HepG2 (cell line): Measurements from ENCODE around the gene ALDH1A1. TPM values are rescaled to one million over a fixed set of nuclear protein-coding genes. Genes with fewer than 3 reads are reported as not detected.

Experiments
- CHD4 ChIP-seq: fragments of 200-600 bp; sonication (generic); IDR thresholded peaks from 2 replicates; pipeline ENCODE4 v1.7.0; 2017; ENCODE audit warnings: mild to moderate bottlenecking, low read length, borderline replicate concordance
- CREB1 ChIP-seq, 2 experiments: fragments of 450-650 bp in 1 of 2; IDR thresholded peaks; 2 replicates each; pipeline ENCODE4 v1.6.1; 2016 to 2017; ENCODE audit warnings: control low read depth in 1 of 2, mild to moderate bottlenecking in 1 of 2, missing compliant biosample characterization in 1 of 2, missing genetic modification characterization in 1 of 2
- EEA1 ChIP-seq: sonication (generic); formaldehyde crosslinking; IDR thresholded peaks from 2 replicates; pipeline ENCODE4 v1.5.1; 2020; ENCODE audit warnings: mild to moderate bottlenecking, missing genetic modification reagents, borderline replicate concordance
- GTF3A ChIP-seq: sonication (generic); formaldehyde crosslinking; conservative IDR thresholded peaks from 2 replicates; pipeline ENCODE4 v1.4.0; 2020; ENCODE audit warnings: mild to moderate bottlenecking, missing genetic modification reagents
- IKZF4 ChIP-seq: sonication (generic); formaldehyde crosslinking; IDR thresholded peaks from 2 replicates; pipeline ENCODE4 v1.5.1; 2020; ENCODE audit warnings: borderline replicate concordance, mild to moderate bottlenecking, low read depth, missing genetic modification reagents; ENCODE audit errors: not compliant biosample characterization
- KAT8 ChIP-seq: IDR thresholded peaks from 2 replicates; pipeline ENCODE4 v1.6.1; 2016; ENCODE audit warnings: missing genetic modification reagents, missing compliant biosample characterization
- MTF1 ChIP-seq: sonication (generic); formaldehyde crosslinking; IDR thresholded peaks from 2 replicates; pipeline ENCODE4 v1.5.0; 2020; ENCODE audit warnings: missing genetic modification reagents
- NFKBIZ ChIP-seq: IDR thresholded peaks from 2 replicates; pipeline ENCODE4 v1.6.1; 2018; ENCODE audit warnings: missing genetic modification reagents, missing compliant biosample characterization
- PHF20 ChIP-seq: sonication (generic); formaldehyde crosslinking; IDR thresholded peaks from 2 replicates; pipeline ENCODE4 v1.5.0; 2020; ENCODE audit warnings: mild to moderate bottlenecking, missing genetic modification reagents
- RBM39 ChIP-seq: fragments of 200-400 bp; formaldehyde crosslinking; IDR thresholded peaks from one replicate; pipeline ENCODE4 v1.6.1; 2018; ENCODE audit warnings: antibody characterized with exemption, mild to moderate bottlenecking, low read depth, low read length; ENCODE audit not compliant: poor library complexity, severe bottlenecking
- STAT5B ChIP-seq: sonication (generic); formaldehyde crosslinking; IDR thresholded peaks from 2 replicates; pipeline ENCODE4 v1.4.0; 2020; ENCODE audit warnings: missing genetic modification reagents
- ZMYM4 ChIP-seq: sonication (generic); formaldehyde crosslinking; IDR thresholded peaks from 2 replicates; pipeline ENCODE4 v1.8.1; 2023; ENCODE audit warnings: mild to moderate bottlenecking, missing genetic modification reagents
- ZNF34 ChIP-seq: sonication (generic); formaldehyde crosslinking; IDR thresholded peaks from 2 replicates; pipeline ENCODE4 v1.4.0; 2020; ENCODE audit warnings: mild to moderate bottlenecking, missing genetic modification reagents, borderline replicate concordance
- ZNF570 ChIP-seq: sonication (generic); formaldehyde crosslinking; IDR thresholded peaks from 2 replicates; pipeline ENCODE4 v1.4.0; 2020; ENCODE audit warnings: mild to moderate bottlenecking, missing genetic modification reagents, borderline replicate concordance
- ZNF598 ChIP-seq: sonication (generic); formaldehyde crosslinking; IDR thresholded peaks from 2 replicates; pipeline ENCODE4 v1.5.1; 2020; ENCODE audit warnings: mild to moderate bottlenecking, missing genetic modification reagents, borderline replicate concordance
- ZNF816 ChIP-seq: sonication (generic); formaldehyde crosslinking; IDR thresholded peaks from 2 replicates; pipeline ENCODE4 v1.8.0; 2022; ENCODE audit warnings: missing genetic modification reagents, mild to moderate bottlenecking, borderline replicate concordance
- polyA plus RNA-seq, 8 experiments: library from polyadenylated mRNA; depleted of rRNA in 3 of 8; stranded (reverse) in 7 of 8; unstranded in 1 of 8; fragments of >200 nt; fragmentation: Illumina TruSeq in 4 of 8; extraction: Trizol in 4 of 8; gene quantifications; 2 replicates each; pipeline versions ENCODE4 v1.2.1 to v1.2.3, GENCODE V29; 2011 to 2016; ENCODE audit warnings: low read depth in 4 of 8, missing spikeins in 1 of 8, mixed read lengths in 1 of 8; ENCODE audit not compliant: insufficient read depth in 1 of 8
- total RNA-seq, 5 experiments: library from RNA; depleted of rRNA; stranded (reverse); fragments of >200 nt; fragmentation: Illumina TruSeq; extraction: Trizol; gene quantifications; 2 replicates each; pipeline ENCODE4 v1.2.3, GENCODE V29; 2016; ENCODE audit warnings: low read depth in 1 of 5
- TF ChIP-seq, protein P1 (sequence below): sonication (generic); formaldehyde crosslinking; IDR thresholded peaks from 2 replicates; pipeline ENCODE4 v1.5.0; 2020; ENCODE audit warnings: missing genetic modification reagents
- TF ChIP-seq, protein P2 (sequence below): sonication (generic); formaldehyde crosslinking; conservative IDR thresholded peaks from 2 replicates; pipeline ENCODE4 v1.8.0; 2022; ENCODE audit warnings: mild to moderate bottlenecking, moderate library complexity, missing genetic modification reagents
- TF ChIP-seq, protein P3 (sequence below): sonication (generic); formaldehyde crosslinking; IDR thresholded peaks from 2 replicates; pipeline ENCODE4 v1.5.1; 2020; ENCODE audit warnings: missing genetic modification reagents, mild to moderate bottlenecking, borderline replicate concordance
- TF ChIP-seq, protein P4 (sequence below): sonication (generic); formaldehyde crosslinking; IDR thresholded peaks from 2 replicates; pipeline ENCODE4 v1.4.0; 2020; ENCODE audit warnings: missing genetic modification reagents

ALDH1A1 gene
- total and polyA plus RNA-seq, 2 of the 13 experiments (the other 11 are each of a cell fraction or from before 2014, with no cell fraction given) = 88.2 to 439 TPM

DNA sequence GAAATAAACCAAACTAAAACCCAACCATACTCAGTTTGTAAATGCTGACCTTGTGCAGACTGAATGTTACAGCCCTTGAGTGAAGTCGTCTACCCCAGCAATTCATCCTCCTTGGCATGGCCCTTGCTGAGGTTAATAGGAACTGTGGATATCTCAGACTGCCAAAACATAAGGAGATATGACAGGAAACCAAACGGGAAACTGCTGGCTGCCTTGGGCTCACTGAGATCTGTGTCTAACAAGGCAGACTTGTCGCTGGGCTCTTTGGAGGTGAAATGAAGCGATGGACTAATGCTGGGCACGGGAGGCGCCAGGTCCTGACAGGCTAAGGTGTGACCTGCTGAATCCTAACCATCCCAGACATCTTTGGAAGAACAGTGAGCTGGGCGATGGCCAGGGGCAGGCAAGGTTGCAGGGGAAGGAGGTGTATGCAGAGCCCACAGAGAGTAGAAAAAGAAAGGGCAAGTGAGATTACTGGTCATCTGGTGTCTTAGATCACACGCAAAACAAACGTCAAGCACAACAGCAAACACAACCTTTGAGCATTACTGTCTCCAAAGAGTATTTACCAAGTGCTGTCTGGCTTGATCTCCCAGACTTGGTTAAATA is 44.6 kb upstream of the ALDH1A1 start (continued):
- TF ChIP-seq, protein P1, sequence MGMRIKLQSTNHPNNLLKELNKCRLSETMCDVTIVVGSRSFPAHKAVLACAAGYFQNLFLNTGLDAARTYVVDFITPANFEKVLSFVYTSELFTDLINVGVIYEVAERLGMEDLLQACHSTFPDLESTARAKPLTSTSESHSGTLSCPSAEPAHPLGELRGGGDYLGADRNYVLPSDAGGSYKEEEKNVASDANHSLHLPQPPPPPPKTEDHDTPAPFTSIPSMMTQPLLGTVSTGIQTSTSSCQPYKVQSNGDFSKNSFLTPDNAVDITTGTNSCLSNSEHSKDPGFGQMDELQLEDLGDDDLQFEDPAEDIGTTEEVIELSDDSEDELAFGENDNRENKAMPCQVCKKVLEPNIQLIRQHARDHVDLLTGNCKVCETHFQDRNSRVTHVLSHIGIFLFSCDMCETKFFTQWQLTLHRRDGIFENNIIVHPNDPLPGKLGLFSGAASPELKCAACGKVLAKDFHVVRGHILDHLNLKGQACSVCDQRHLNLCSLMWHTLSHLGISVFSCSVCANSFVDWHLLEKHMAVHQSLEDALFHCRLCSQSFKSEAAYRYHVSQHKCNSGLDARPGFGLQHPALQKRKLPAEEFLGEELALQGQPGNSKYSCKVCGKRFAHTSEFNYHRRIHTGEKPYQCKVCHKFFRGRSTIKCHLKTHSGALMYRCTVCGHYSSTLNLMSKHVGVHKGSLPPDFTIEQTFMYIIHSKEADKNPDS (CRISPR knock-in tag) = peak; percentile 84
- TF ChIP-seq EEA1 (no peak), IKZF4 (CRISPR knock-in tag) (no peak), ZNF816 (CRISPR knock-in tag) (no peak), MTF1 (CRISPR knock-in tag) (no peak), ZNF570 (CRISPR knock-in tag) (no peak), ZNF598 (CRISPR knock-in tag) (peak; percentile 30; the same call in 1 of the 2 replicates), STAT5B (no peak), CHD4 (peak; percentile 67; the same call in 1 of the 2 replicates), RBM39 (no peak), PHF20 (CRISPR knock-in tag) (no peak), ZMYM4 (peak; percentile 96), KAT8 (CRISPR knock-in tag) (peak; percentile 58), GTF3A (no peak), ZNF34 (CRISPR knock-in tag) (no peak), NFKBIZ (CRISPR knock-in tag) (no peak), CREB1 (IDR thresholded peaks at IDR 0.05) (peak; percentile 49), CREB1 (CRISPR knock-in tag; IDR thresholded peaks at IDR 0.05) (peak; percentile 75)
- TF ChIP-seq, protein P2, sequence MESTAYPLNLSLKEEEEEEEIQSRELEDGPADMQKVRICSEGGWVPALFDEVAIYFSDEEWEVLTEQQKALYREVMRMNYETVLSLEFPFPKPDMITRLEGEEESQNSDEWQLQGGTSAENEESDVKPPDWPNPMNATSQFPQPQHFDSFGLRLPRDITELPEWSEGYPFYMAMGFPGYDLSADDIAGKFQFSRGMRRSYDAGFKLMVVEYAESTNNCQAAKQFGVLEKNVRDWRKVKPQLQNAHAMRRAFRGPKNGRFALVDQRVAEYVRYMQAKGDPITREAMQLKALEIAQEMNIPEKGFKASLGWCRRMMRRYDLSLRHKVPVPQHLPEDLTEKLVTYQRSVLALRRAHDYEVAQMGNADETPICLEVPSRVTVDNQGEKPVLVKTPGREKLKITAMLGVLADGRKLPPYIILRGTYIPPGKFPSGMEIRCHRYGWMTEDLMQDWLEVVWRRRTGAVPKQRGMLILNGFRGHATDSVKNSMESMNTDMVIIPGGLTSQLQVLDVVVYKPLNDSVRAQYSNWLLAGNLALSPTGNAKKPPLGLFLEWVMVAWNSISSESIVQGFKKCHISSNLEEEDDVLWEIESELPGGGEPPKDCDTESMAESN (CRISPR knock-in tag) = peak; percentile 59; the same call in 1 of the 2 replicates
- TF ChIP-seq, protein P3, sequence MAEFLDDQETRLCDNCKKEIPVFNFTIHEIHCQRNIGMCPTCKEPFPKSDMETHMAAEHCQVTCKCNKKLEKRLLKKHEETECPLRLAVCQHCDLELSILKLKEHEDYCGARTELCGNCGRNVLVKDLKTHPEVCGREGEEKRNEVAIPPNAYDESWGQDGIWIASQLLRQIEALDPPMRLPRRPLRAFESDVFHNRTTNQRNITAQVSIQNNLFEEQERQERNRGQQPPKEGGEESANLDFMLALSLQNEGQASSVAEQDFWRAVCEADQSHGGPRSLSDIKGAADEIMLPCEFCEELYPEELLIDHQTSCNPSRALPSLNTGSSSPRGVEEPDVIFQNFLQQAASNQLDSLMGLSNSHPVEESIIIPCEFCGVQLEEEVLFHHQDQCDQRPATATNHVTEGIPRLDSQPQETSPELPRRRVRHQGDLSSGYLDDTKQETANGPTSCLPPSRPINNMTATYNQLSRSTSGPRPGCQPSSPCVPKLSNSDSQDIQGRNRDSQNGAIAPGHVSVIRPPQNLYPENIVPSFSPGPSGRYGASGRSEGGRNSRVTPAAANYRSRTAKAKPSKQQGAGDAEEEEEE (CRISPR knock-in tag) = no peak
- TF ChIP-seq, protein P4, sequence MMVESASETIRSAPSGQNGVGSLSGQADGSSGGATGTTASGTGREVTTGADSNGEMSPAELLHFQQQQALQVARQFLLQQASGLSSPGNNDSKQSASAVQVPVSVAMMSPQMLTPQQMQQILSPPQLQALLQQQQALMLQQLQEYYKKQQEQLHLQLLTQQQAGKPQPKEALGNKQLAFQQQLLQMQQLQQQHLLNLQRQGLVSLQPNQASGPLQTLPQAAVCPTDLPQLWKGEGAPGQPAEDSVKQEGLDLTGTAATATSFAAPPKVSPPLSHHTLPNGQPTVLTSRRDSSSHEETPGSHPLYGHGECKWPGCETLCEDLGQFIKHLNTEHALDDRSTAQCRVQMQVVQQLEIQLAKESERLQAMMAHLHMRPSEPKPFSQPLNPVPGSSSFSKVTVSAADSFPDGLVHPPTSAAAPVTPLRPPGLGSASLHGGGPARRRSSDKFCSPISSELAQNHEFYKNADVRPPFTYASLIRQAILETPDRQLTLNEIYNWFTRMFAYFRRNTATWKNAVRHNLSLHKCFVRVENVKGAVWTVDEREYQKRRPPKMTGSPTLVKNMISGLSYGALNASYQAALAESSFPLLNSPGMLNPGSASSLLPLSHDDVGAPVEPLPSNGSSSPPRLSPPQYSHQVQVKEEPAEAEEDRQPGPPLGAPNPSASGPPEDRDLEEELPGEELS (CRISPR knock-in tag) = peak; percentile 97
